Karpas-422 (cell line): ENCODE data around the gene KCNJ16. TPM values are rescaled to one million over a fixed set of nuclear protein-coding genes. Genes with fewer than 3 reads are reported as not detected.
A peak's percentile ranks its signal among the peaks of the same experiment; 100 is the strongest.

Source experiments
- DNase-seq: peaks from one replicate; pipeline ENCODE4 v3.0.0-alpha.2; 2015
- H2AFZ ChIP-seq: fragments of 200-600 bp; sonication (generic); 2 replicates; pipeline ENCODE4 v1.6.1; 2014; ENCODE audit warnings: antibody characterized with exemption, low read length, mixed read lengths
- H3K27ac ChIP-seq: fragments of 200-600 bp; sonication (generic); 2 replicates; pipeline ENCODE4 v1.5.1; 2014; ENCODE audit warnings: mild to moderate bottlenecking, low read length, moderate library complexity
- H3K27me3 ChIP-seq: fragments of 200-600 bp; sonication (generic); 2 replicates; pipeline ENCODE4 v1.6.1; 2014; ENCODE audit warnings: low read length, mixed read lengths
- H3K36me3 ChIP-seq: fragments of 200-600 bp; sonication (generic); 2 replicates; pipeline ENCODE4 v1.6.1; 2014; ENCODE audit warnings: low read length, mixed read lengths; ENCODE audit not compliant: insufficient read depth
- H3K4me1 ChIP-seq: fragments of 200-600 bp; sonication (generic); 2 replicates; pipeline ENCODE4 v1.6.1; 2014; ENCODE audit warnings: mild to moderate bottlenecking, low read length, mixed read lengths
- H3K4me2 ChIP-seq: fragments of 200-600 bp; sonication (generic); 2 replicates; pipeline ENCODE4 v1.6.1; 2014; ENCODE audit warnings: low read length, low read depth, mild to moderate bottlenecking; ENCODE audit not compliant: poor library complexity, severe bottlenecking
- H3K4me3 ChIP-seq: fragments of 200-600 bp; sonication (generic); 2 replicates; pipeline ENCODE4 v1.5.1; 2014; ENCODE audit warnings: mild to moderate bottlenecking, antibody characterized with exemption, low read length, mixed read lengths
- H3K79me2 ChIP-seq: fragments of 200-600 bp; sonication (generic); 2 replicates; pipeline ENCODE4 v1.6.1; 2014; ENCODE audit warnings: mild to moderate bottlenecking, low read length, mixed read lengths
- H3K9ac ChIP-seq: fragments of 200-600 bp; sonication (generic); 2 replicates; pipeline ENCODE4 v1.6.0; 2014; ENCODE audit warnings: low read length
- H3K9me2 ChIP-seq: fragments of 200-600 bp; sonication (generic), shearing (Covaris generic); replicated peaks from 2 replicates; pipeline ENCODE4 v1.6.0; 2014; ENCODE audit warnings: mild to moderate bottlenecking, low read length, moderate library complexity; ENCODE audit not compliant: insufficient read depth
- H3K9me3 ChIP-seq: fragments of 300-700, 200-600 bp; sonication (generic); 2 replicates; pipeline ENCODE4 v1.6.1; 2014; ENCODE audit warnings: low read length, mixed read lengths
- H4K20me1 ChIP-seq: fragments of 200-600 bp; sonication (generic); 2 replicates; pipeline ENCODE4 v1.6.1; 2014; ENCODE audit warnings: mild to moderate bottlenecking, antibody characterized with exemption, low read length, low read depth; ENCODE audit not compliant: insufficient read depth
- total RNA-seq: library from RNA; depleted of rRNA; stranded (reverse); fragments of >200 nt; shearing (Covaris generic); gene quantifications from 2 replicates; pipeline ENCODE4 v1.2.3, GENCODE V29; 2014; ENCODE audit warnings: low replicate concordance

The KCNJ16 gene
- total RNA-seq, 1 experiment from 2014 or later: not detected

DNA sequence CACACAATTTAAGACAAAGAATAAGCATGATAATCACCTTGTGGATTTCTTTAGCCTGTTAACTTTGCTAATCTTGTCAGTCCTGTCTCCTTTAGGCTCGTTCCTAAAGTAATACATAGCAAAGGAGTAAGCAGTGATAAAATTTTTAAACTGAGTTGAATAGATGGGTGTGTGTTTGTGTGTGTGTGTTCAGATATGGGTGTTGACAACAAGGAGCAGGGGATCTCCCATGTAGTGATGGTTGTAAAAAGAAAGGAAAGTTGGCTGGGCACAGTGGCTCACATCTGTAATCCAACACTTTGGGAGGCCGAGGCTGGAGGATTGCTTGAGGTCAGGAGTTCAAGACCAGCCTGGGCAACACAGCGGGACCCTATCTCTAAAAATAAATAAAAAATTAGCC is 49.7 kb downstream of the KCNJ16 start:
- Histone ChIP-seq H3K4me1 (peaks cover 42% of the 10 kb centered on the region), H3K4me2 (no peak overlapping the region), H3K36me3 (no peaks in the 10 kb centered on the region), H3K27me3 (no peaks in the 10 kb centered on the region), H3K9ac (no peak overlapping the region), H3K4me3 (no peak overlapping the region), H3K9me2 (no peaks in the 10 kb centered on the region), H2AFZ (0 out of 2 replicates have a peak overlapping the region, but pooled peaks have one; percentile 7), H3K79me2 (no peaks in the 10 kb centered on the region), H3K9me3 (no peaks in the 10 kb centered on the region), H3K27ac (no peak overlapping the region), H4K20me1 (no peaks in the 10 kb centered on the region)
- DNase-seq: no peak

DNA sequence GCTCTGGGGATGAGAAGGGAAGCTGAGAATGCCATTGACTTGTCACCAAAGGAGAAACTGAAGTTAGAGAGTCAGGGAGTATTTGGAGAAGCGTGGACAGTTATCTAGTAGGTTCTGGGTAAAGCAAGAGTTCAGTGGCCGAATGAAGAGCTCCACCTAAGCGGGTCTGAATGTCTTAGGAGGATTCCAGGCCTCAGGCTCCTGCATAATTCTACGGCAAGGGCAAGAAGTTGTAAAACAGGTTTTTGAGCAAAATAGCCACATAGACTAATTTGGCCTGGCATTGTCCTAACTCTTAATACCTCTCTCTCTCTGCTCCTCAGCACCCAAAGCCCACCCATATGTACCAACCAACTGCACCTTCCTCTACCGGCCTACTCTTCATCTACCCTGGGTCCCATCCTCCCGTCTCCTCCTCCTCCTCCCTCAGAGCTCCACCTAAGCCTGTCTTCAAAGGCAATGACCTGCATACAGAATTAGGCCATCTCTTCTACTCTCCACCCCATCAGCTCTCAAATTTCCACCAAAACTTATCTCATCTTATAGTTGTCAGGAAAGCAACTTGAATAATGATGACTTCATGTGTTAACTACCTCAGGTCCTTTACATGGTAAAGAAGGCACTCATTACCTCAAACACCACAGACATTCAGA is 52.3 kb downstream of the KCNJ16 start:
- Histone ChIP-seq H3K9me2 (no peaks in the 10 kb centered on the region), H3K79me2 (no peaks in the 10 kb centered on the region), H3K27me3 (no peaks in the 10 kb centered on the region), H3K4me3 (no peak overlapping the region), H3K4me1 (peaks cover 21% of the 10 kb centered on the region), H4K20me1 (no peaks in the 10 kb centered on the region), H3K36me3 (no peaks in the 10 kb centered on the region), H2AFZ (peak overlapping the region; percentile 69; the same call in 1 of the 2 replicates), H3K4me2 (no peak overlapping the region), H3K9me3 (no peaks in the 10 kb centered on the region), H3K9ac (no peak overlapping the region), H3K27ac (no peak overlapping the region)
- DNase-seq: no peak

DNA sequence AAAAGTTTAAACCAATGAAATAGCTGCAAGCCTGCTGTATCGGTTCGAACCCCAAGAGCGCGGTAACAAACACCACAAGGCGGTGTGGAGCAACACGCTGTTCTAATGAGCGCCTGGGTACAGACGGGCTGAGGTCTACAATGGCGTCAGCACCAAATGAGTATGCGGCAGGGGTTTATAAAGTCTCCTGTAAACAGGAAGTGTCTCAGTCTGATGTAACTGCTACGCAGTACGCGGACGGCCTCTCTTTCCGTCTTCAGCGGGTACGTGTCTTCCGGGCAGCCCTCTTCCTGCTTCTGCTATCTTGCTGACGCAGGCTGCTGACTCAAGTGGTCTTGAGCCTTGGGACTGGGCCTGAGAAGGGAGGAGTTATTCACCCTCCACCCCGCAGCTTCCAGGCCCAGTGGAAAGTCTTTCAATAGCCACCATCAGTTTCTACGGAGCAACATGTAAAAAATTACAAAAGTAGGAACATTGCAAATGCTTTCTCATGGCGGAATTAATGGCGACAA is 53.8 kb downstream of the KCNJ16 start:
- peaks cover 7% of the 10 kb centered on the region; the same call in 1 of the 2 replicates for H3K4me1 ChIP-seq
- H3K4me3 ChIP-seq: no peak overlapping the region
- no peak overlapping the region for H2AFZ ChIP-seq
- H4K20me1 ChIP-seq: no peaks in the 10 kb centered on the region
- no peaks in the 10 kb centered on the region for H3K27me3 ChIP-seq
- DNase-seq: no peak
- no peaks in the 10 kb centered on the region for H3K9me2 ChIP-seq
- no peak overlapping the region for H3K27ac ChIP-seq
- no peak overlapping the region for H3K4me2 ChIP-seq
- H3K9ac ChIP-seq: no peak overlapping the region
- no peaks in the 10 kb centered on the region for H3K79me2 ChIP-seq
- no peaks in the 10 kb centered on the region for H3K9me3 ChIP-seq
- no peaks in the 10 kb centered on the region for H3K36me3 ChIP-seq

DNA sequence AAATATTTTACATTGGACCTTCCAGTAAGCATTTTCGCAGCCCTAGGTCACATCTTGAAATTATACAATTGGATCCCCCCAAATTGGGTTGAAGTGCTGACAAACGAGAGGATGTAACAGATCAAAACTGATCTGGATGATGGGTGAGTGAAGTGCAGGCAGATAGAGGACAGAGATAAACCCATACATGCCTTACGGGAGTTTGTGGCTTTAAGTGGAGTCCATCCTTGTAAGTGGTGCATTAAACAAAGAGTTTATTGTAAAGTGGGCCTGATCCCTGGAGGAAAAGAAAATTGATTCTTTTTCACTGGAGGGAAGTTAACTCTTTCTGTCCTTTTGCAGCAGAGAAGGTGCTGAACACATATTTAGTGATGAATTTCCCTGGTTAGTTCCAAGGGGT is 55.3 kb downstream of the KCNJ16 start:
- Histone ChIP-seq H3K4me3 (no peak overlapping the region), H3K4me1 (no peaks in the 10 kb centered on the region), H3K9me3 (no peaks in the 10 kb centered on the region), H3K27me3 (no peaks in the 10 kb centered on the region), H2AFZ (0 out of 2 replicates have a peak overlapping the region, but pooled peaks have one; percentile 44), H4K20me1 (no peaks in the 10 kb centered on the region), H3K9ac (no peak overlapping the region), H3K4me2 (no peak overlapping the region), H3K9me2 (no peaks in the 10 kb centered on the region), H3K36me3 (no peaks in the 10 kb centered on the region), H3K27ac (no peak overlapping the region), H3K79me2 (no peaks in the 10 kb centered on the region)
- DNase-seq: no peak

DNA sequence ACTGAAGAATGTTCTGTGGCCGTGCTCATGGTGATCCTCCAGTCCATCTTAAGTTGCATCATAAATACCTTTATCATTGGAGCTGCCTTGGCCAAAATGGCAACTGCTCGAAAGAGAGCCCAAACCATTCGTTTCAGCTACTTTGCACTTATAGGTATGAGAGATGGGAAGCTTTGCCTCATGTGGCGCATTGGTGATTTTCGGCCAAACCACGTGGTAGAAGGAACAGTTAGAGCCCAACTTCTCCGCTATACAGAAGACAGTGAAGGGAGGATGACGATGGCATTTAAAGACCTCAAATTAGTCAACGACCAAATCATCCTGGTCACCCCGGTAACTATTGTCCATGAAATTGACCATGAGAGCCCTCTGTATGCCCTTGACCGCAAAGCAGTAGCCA is 57.5 kb downstream of the KCNJ16 start:
- no peaks in the 10 kb centered on the region for H4K20me1 ChIP-seq
- H3K4me3 ChIP-seq: no peak overlapping the region
- no peaks in the 10 kb centered on the region for H3K79me2 ChIP-seq
- H3K4me1 ChIP-seq: peaks cover 7% of the 10 kb centered on the region
- H3K4me2 ChIP-seq: no peak overlapping the region
- no peak overlapping the region for H2AFZ ChIP-seq
- H3K9me2 ChIP-seq: no peaks in the 10 kb centered on the region
- no peaks in the 10 kb centered on the region for H3K36me3 ChIP-seq
- H3K27me3 ChIP-seq: no peaks in the 10 kb centered on the region
- H3K9me3 ChIP-seq: no peaks in the 10 kb centered on the region
- no peak overlapping the region for H3K27ac ChIP-seq
- no peak for DNase-seq
- H3K9ac ChIP-seq: no peak overlapping the region

DNA sequence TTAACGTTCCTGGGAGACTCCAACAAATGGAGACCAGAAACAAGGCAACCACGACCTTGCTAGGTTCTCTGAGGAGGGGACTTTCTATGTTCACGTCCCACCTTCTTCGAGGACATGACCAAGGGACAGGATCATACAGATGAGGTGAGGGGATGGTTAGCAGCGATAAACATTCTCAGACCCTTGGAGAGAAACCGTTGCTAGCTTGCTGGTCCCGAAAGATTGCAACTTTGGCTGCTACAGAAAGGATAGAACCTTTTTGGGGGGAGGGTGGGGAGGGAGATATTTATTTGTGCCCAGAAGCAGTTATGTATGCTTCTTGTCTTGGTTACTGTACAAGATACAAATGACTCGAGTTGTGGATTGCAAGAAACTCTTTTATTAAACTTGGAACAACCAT is 59.0 kb downstream of the KCNJ16 start:
- Histone ChIP-seq H3K9me3 (no peaks in the 10 kb centered on the region), H3K36me3 (no peaks in the 10 kb centered on the region), H3K9me2 (no peaks in the 10 kb centered on the region), H3K9ac (no peak overlapping the region), H4K20me1 (no peaks in the 10 kb centered on the region), H3K4me2 (no peak overlapping the region), H3K27ac (no peak overlapping the region), H3K4me3 (no peak overlapping the region), H3K79me2 (no peaks in the 10 kb centered on the region), H2AFZ (no peak overlapping the region), H3K4me1 (peaks cover 21% of the 10 kb centered on the region), H3K27me3 (no peaks in the 10 kb centered on the region)
- DNase-seq: no peak

DNA sequence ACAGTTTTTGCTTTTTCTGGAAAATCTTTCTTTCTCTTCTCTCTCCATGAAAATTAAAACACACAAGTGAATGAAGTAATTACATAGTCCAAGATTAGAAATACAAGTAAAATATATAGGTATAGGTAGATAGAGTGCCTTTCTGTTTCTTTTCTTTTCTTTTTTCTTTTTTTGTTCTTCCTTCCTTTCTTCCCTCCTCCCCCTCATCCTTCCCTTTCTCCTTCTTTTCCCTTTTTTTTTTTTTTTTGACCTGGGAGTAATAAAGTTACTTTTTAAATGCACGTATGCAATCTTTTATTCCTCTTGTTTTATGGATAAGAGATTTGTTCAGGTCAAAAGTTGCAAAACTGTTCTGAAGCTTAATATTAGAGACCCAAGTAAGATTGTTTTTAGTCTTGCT is 59.8 kb downstream of the KCNJ16 start:
- Histone ChIP-seq H3K27me3 (no peaks in the 10 kb centered on the region), H3K79me2 (no peaks in the 10 kb centered on the region), H2AFZ (no peak overlapping the region), H3K9me2 (no peaks in the 10 kb centered on the region), H3K9ac (no peak overlapping the region), H3K4me3 (no peak overlapping the region), H3K27ac (no peak overlapping the region), H3K4me1 (peaks cover 21% of the 10 kb centered on the region), H3K9me3 (no peaks in the 10 kb centered on the region), H3K4me2 (no peak overlapping the region), H4K20me1 (no peaks in the 10 kb centered on the region), H3K36me3 (no peaks in the 10 kb centered on the region)
- no peak for DNase-seq

DNA sequence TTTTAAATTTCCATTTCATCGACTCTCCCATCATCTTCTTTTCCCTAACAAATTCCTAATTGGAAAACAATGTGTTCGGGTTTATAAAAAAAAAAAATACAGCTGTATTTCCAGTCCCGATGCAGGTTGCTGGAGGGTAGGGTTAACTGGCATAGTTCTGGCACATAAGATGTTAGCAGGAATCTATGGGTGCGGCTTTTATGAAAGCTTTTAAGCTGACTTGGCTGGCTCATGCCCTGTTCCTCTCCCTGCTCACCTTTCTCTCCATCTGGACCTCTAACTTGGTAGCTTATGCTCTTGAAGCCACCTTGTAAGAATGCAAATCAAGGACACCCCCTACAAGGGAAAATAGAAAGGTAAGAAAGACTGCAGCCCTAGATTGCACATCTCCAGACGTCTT is 61.1 kb downstream of the KCNJ16 start:
- Histone ChIP-seq H3K4me1 (peaks cover 21% of the 10 kb centered on the region), H3K4me2 (no peak overlapping the region), H2AFZ (no peak overlapping the region), H3K9me2 (no peaks in the 10 kb centered on the region), H3K79me2 (no peaks in the 10 kb centered on the region), H3K9me3 (no peaks in the 10 kb centered on the region), H4K20me1 (no peaks in the 10 kb centered on the region), H3K27ac (no peak overlapping the region), H3K36me3 (no peaks in the 10 kb centered on the region), H3K27me3 (no peaks in the 10 kb centered on the region), H3K4me3 (no peak overlapping the region), H3K9ac (no peak overlapping the region)
- DNase-seq: no peak
